DMS 273 treated with DMSO at 0.1 percent for 48 hours (cell line): ENCODE data around the gene SIGLEC8.
"Not testable (repeated sequence)": the region's sequence is repeated elsewhere in the genome, so short reads cannot be mapped to it uniquely, and the experiment has no call there.

ENCODE experiments used
- DNase-seq: peaks from one replicate; lab custom pipeline; 2025; lab: John Stamatoyannopoulos, UW

The SIGLEC8 gene

DNA sequence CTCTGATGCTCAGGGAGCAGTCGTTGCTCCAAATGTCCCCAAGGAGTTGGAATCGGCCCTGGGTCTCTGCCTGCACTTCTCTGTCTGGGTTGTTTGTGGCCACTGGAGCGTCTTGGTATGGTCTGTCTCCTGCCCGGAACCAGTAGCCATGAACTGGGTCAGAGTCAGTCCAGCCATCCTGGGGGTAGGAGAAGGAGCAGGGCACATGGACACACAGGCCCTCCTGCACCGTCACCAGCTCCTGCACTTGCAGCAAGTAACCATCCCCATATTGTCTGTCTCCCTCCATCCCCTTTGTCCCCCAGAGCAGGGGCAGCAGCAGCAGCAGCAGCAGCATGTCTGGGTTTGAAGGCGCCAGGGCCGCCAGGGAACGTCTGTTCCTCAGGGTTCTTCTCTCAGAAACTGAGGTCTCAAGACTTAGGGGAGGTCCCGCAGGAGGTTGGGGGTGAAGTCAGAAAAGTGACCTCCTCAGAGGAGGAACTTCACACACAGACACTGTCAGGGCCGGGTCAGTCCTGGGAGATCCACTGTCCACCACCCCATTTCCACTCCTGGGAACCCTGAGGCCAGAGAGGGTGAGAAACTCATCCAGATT, at the start of gene SIGLEC8:
TSS of gene SIGLEC8 (minus strand) at position 404 of the 595 bp plus-strand sequence. CDS start at position 337, 67 bp downstream.
- no peak for DNase-seq

GRCh38 chr19:51507640-51508058, 49.4 kb upstream of the SIGLEC8 start:
- no peak for DNase-seq

- no peak for DNase-seq
These were observed 48.9 kb upstream of the SIGLEC8 start for GRCh38 chr19:51507192-51507591.

DNA sequence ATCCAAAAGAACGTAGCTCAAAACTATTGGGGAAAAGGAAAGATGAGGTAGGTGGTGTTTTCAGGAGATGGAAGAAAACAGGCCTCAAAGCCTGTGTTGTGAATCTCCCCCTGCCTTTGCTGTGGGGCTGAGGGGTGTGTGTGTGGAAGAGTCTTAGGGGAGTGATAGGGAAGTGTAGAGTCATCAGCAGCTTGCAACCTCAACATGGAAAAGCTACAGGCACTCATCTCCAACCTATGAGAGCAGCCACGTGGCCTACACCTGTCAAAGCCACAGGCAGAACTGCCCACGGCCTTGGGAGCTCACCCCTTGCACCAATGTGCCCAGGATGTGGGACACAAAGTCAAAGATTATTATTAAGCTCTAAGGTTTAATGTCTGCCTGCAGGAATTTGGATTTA, 47.6 kb upstream of the SIGLEC8 start:
- no peak for DNase-seq

- no peak for DNase-seq
These were observed 45.6 kb upstream of the SIGLEC8 start for GRCh38 chr19:51503896-51504295.

DNA sequence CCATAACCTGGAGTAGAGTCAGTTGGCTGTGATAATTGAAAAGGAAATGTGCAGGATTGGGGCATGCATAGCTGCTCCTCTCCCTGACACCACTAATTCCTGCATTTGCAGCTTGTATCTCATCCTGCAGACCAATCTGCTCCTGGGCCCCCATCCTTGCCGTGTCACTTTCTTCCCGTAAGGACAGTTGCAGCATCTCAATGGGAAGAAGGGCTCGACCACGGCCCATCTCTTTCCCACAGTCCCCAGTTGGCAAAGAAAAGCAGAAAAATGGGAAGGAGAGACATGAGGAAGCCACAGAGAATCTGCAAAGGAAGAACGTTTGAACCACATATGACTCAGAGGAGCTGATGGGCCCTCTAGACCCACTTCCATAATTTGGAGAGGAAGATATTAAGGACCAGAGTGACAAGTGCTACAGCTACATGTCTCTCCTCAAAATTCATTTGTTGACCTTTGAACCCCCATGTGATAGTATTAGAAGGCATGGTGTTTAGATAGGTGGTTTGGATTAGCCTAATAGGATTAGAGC, 45.1 kb upstream of the SIGLEC8 start:
- no peak for DNase-seq

DNA sequence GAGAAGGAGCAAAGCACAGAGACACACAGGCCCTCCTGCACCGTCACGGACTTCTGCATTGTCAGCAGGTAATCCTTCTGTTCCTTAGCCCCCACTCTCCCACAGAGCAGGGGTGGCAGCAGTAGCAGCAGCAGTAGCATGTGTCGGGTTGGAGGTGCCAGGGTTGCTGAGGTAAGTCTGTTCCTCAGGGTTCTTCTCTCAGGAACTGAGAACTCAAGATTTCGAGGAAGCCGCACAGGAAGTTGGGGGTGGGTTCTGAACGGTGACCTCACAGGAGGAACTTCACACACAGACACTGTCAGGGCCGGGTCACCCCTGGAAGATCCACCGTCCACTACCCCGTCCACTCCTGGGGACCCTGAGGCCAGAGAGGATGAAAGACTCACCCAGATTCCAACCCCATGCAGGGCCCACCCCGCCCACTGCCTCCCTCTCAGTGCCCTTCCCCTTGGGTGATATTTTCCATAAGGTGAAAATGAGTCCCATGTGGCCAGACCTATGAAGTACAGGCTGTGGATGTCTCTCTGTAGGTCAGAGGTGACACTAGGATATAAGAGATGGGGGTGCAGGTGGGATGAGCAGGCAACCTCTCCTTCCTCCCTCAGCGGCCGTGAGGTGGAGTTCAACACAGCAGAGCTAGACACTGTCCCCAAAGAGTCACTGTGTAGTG, 43.5 kb upstream of the SIGLEC8 start, which contains the start of gene SIGLEC12:
TSS of gene SIGLEC12 (minus strand) at position 207 of the 670 bp plus-strand sequence. CDS start at position 140, 67 bp downstream.
- DNase-seq: no peak

- DNase-seq: not testable (repeated sequence)
These were observed 42.7 kb upstream of the SIGLEC8 start for GRCh38 chr19:51500931-51501330.

- no peak for DNase-seq
These were observed 39.4 kb upstream of the SIGLEC8 start for GRCh38 chr19:51497666-51498065.

GRCh38 chr19:51493776-51494175, 35.5 kb upstream of the SIGLEC8 start:
- DNase-seq: no peak

DNA sequence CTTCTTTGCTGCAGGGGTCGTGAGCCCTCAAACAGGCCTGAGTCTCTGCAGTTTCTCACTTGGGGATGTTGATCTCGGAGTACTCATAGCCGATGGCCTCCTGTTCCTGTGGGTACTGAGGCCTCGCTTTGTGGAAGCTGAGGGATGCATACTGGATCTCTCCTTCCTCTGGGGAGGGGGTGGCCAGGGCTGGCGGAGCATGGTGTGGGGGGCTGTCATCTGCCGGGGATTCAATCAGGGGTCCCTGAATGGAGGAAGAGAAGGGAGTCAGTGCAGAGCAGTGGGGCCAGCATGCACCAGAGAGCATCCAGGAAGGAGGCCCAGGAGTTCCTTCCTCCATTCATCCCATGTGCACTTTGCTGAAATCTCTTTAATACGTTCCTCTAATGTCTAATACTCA, 33.3 kb upstream of the SIGLEC8 start:
- no peak for DNase-seq

GRCh38 chr19:51490676-51491075, 32.4 kb upstream of the SIGLEC8 start:
- no peak for DNase-seq

- DNase-seq: no peak
These were observed 30.9 kb upstream of the SIGLEC8 start for GRCh38 chr19:51489113-51489512.

DNA sequence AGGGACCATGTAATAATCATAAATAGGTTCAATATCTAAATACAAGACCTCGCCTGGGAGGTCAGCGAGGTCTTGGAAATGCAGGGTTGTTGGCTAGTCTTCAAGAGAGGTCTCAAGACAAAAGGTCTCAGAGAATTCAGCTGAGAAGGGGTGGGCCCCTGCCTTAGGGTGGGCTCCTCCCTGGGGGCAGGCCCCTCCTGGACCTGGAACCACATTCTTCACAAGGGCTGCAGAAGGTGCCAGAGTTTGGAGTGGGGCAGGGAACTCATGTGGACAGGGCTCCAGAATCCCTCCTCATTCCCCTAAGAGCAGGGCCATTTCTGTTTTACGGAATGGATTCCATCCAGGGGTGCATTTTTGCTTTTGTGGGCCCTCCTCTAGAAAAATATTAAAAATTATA, 30.2 kb upstream of the SIGLEC8 start:
- DNase-seq: no peak

DNA sequence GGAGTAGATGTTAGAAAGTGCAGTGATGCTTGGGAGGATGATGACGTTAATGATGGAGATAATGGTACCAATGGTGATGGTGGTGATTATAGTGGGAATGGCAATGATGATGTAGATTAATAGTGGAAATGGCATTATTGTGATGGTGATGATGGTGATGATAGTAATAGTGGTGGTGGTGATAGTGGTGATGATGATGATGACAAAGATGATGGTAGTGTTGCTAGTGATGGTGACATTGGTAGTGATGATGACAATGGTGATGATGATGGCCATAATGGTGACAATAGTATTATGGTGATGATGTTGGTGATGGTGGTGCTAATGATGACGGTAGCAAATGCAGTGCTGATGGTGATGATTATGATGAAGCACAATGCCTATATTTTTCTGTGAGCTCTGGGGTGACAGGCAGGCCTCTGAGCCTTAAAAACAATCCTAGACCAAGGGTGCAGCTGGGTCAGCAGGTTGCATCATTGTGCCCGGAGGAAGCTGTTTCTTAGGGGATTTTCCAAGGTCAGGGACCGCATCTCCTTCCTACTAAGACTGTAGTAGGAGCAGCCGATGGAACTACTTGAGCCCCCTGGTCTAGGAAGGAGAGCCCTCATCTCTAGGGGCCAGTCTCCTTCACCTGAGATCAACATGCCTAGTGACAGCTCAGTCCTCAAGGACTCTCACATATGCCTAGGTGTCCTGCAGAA, 27.9 kb upstream of the SIGLEC8 start:
- DNase-seq: no peak

- DNase-seq: no peak
These were observed 22.3 kb upstream of the SIGLEC8 start for GRCh38 chr19:51480590-51480989.

- no peak for DNase-seq
These were observed 21.5 kb upstream of the SIGLEC8 start for GRCh38 chr19:51479531-51480331.

DNA sequence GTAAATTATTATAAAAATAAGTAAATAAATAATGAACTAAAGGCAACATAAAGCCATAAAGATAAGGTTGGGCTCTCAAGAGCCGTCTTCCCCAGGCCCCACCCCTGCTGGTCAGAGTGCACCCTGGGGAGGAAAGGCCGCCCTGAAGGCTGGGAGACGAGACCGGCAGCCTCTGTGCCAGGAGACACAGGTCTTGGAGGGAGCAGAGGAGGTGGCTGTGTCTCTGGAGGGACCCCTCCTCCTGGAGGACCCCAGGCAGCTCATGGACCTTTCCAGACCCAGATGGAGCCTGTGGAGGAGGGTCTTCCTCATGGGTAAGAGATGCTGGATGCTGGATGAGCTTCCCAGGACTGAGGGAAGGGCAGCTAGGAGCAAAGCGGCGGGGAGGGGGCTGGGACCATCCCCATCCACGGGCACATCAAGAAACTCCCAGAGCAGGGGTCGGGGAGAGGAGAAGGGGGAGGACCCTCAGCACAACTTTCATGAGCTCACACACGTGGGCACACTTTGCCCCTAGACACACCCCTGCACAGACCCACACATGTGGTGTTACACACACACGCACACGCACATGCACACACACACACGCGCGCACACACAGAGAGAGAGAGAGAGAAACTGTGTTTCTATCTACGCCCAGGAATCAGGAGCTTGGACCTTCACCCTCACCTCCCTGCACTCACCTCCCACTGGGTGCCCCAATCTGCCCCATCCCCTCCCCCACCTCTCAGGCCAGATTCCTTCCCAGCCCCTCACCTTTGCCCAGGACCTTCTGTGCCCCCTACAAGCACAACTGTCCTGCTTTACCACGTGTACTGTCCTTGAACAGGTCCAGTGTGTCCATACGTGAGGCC, 20.4 kb upstream of the SIGLEC8 start, which contains the start of gene CEACAM18:
TSS of gene CEACAM18 (plus strand) at position 159 of the 854 bp plus-strand sequence.
- DNase-seq: no peak

- DNase-seq: no peak
These were observed 19.1 kb upstream of the SIGLEC8 start for GRCh38 chr19:51477344-51477743.

- DNase-seq: no peak
These were observed 17.9 kb upstream of the SIGLEC8 start for GRCh38 chr19:51476164-51476563.
